Measurements from ENCODE around the gene YIF1A. TPM values are rescaled to one million over a fixed set of nuclear protein-coding genes. Genes with fewer than 3 reads are reported as not detected.

The YIF1A gene
- total RNA-seq, 1 donor from 2014 or later = 146 TPM

DNA sequence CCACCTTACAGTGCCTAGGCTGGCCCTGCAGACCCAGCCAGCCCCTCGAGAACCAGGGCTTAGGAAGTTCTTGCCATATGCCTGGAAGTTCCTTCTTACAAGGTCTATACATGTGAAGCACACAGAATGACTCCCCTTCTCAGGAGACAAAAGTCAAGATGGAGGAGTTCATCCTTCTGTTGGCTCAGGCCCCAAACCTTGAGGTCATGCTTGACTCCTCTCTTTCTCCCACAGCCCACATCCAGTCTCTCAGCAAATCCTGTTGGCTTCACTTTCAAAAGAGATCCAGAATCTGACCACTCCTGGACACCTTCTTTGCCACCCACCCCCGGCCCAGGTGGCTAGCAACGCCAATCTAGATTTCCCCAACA, 29.6 kb upstream of the YIF1A start:
- H3K27me3 Mint-ChIP-seq (ENCODE audit: unreplicated experiment) = no peaks in the 10 kb centered on the region
- no peak for DNase-seq (ENCODE audit: extremely low spot score, unreplicated experiment)
- H3K4me1 Mint-ChIP-seq (ENCODE audit: unreplicated experiment) = peaks cover 67% of the 10 kb centered on the region
- H3K9me3 Mint-ChIP-seq (ENCODE audit: unreplicated experiment) = no peaks in the 10 kb centered on the region
- H3K36me3 Mint-ChIP-seq (ENCODE audit: unreplicated experiment) = no peaks in the 10 kb centered on the region
- H3K4me3 Mint-ChIP-seq (ENCODE audit: unreplicated experiment) = no peak overlapping the region
- TF ChIP-seq, protein P1, sequence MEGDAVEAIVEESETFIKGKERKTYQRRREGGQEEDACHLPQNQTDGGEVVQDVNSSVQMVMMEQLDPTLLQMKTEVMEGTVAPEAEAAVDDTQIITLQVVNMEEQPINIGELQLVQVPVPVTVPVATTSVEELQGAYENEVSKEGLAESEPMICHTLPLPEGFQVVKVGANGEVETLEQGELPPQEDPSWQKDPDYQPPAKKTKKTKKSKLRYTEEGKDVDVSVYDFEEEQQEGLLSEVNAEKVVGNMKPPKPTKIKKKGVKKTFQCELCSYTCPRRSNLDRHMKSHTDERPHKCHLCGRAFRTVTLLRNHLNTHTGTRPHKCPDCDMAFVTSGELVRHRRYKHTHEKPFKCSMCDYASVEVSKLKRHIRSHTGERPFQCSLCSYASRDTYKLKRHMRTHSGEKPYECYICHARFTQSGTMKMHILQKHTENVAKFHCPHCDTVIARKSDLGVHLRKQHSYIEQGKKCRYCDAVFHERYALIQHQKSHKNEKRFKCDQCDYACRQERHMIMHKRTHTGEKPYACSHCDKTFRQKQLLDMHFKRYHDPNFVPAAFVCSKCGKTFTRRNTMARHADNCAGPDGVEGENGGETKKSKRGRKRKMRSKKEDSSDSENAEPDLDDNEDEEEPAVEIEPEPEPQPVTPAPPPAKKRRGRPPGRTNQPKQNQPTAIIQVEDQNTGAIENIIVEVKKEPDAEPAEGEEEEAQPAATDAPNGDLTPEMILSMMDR (IDR thresholded peaks at IDR 0.05) = no peak
- H3K27ac Mint-ChIP-seq (ENCODE audit: unreplicated experiment) = peak overlapping the region; percentile 96

DNA sequence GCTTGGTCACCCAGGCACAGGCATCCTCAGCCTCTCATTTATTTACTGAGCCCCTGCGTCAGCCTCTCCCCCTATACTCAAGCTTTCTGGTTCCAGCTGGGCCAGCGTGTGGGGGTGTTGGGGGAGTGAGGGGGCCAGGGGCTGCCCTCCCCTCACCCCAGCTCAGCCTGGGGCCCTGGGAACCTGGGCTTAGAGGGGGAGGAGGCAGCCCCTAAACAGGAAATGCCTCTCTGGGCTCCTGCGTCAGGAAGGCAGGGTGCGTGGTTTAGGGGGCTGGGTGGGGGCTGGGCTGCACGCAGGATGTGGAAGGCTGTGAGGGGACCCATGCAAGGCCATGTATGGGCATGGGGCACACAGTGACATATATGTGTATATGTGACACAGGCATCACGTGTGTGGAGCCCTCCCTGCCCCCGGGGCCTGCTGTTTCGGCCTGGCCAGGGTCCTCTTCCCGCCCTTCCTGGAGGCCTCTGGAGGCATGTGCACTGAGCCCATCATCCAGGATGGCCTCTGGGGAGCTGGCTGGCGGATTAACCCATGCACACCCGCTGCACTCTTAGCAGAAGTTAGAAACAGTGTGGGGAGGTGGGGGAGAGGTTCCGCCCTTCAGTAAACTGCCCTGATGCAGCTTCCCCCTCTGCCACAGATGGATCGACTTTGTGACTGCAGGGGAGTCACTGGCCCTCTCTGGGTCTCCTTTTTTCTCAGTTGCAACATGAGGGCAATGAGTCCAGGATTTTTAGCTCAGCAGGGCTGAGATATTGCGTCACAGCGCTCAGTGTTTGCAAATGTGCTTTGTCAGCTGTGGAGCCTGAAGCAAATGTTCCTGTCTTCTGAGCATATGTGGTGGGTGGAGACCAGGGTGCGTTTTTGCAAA, 29.0 kb upstream of the YIF1A start:
- DNase-seq (ENCODE audit: extremely low spot score, unreplicated experiment) = no peak
- Mint-ChIP-seq H3K9me3 (ENCODE audit: unreplicated experiment) (no peaks in the 10 kb centered on the region), H3K4me1 (ENCODE audit: unreplicated experiment) (peaks cover 66% of the 10 kb centered on the region), H3K27ac (ENCODE audit: unreplicated experiment) (peak overlapping the region; percentile 96), H3K27me3 (ENCODE audit: unreplicated experiment) (no peaks in the 10 kb centered on the region), H3K36me3 (ENCODE audit: unreplicated experiment) (no peaks in the 10 kb centered on the region), H3K4me3 (ENCODE audit: unreplicated experiment) (peak overlapping the region; percentile 57)
- TF ChIP-seq, protein P1 (IDR thresholded peaks at IDR 0.05) = no peak

DNA sequence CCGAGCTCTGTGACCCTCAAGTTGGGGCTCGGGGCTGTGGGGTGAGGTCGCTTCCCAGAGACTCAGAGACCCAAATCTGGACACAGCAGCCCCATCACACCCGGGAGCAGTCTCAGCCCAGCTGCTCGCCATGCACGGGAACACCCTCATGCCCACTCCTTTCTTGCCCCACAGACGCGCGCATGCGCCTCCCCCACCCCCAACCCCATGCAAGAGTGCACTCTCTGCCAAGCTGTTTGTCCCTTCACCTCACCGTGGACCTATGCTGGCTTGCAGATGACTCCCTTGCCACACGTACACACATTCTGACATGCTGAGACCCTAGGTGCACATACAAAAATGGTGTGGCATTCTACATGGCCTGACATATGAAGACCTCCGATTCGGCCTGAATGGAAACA, 28.4 kb upstream of the YIF1A start:
- peak overlapping the region; percentile 57 for H3K4me3 Mint-ChIP-seq (ENCODE audit: unreplicated experiment)
- H3K4me1 Mint-ChIP-seq (ENCODE audit: unreplicated experiment) = peaks cover 60% of the 10 kb centered on the region
- H3K9me3 Mint-ChIP-seq (ENCODE audit: unreplicated experiment) = no peaks in the 10 kb centered on the region
- TF ChIP-seq, protein P1 (IDR thresholded peaks at IDR 0.05) = no peak
- H3K27me3 Mint-ChIP-seq (ENCODE audit: unreplicated experiment) = no peaks in the 10 kb centered on the region
- DNase-seq (ENCODE audit: extremely low spot score, unreplicated experiment) = no peak
- H3K36me3 Mint-ChIP-seq (ENCODE audit: unreplicated experiment) = no peaks in the 10 kb centered on the region
- peak overlapping the region; percentile 96 for H3K27ac Mint-ChIP-seq (ENCODE audit: unreplicated experiment)

DNA sequence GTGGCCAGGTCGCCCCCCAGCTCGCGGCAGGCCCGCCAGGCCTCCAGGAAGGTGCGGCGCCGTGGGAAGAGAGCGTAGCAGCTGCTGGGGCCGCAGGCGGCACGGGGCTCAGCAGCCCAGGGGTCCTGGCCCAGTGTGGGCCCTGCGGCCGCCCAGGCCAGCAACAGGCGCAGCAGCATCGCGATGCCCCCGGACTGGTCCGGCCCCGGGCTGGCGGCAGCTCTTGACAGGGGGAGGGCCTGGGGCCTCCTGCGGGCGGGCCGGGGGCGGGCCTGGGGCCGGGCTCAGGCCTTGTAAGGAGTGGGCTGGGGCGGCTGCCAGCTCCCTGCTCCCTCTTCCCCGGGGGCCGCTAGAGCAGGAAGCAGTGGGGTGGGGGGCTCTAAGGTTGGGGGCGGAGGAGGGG, 27.9 kb upstream of the YIF1A start, which contains the start of gene CD248:
CD248 (minus strand) TSS at position 196 of the 403 bp plus-strand sequence; CDS start at position 179, 17 bp downstream.
- Mint-ChIP-seq H3K4me3 (ENCODE audit: unreplicated experiment) (peak within 1 kb of the TSS; percentile 57), H3K4me1 (ENCODE audit: unreplicated experiment) (peaks cover 56% of the 10 kb centered on the region), H3K9me3 (ENCODE audit: unreplicated experiment) (no peaks in the 10 kb centered on the region), H3K27me3 (ENCODE audit: unreplicated experiment) (no peaks in the 10 kb centered on the region), H3K36me3 (ENCODE audit: unreplicated experiment) (no peaks in the 10 kb centered on the region), H3K27ac (ENCODE audit: unreplicated experiment) (peak within 1 kb of the TSS; percentile 98)
- TF ChIP-seq, protein P1 (IDR thresholded peaks at IDR 0.05) = no peak
- DNase-seq (ENCODE audit: extremely low spot score, unreplicated experiment) = no peak
